LNCAP (cell line): ENCODE measurements around the gene C2CD4B.

ENCODE experiments used
- TF ChIP-seq, protein P1 (sequence below): fragments of 450-650 bp; IDR thresholded peaks from 2 replicates; pipeline ENCODE4 v1.5.1; 2017; ENCODE audit warnings: mild to moderate bottlenecking

C2CD4B gene

DNA sequence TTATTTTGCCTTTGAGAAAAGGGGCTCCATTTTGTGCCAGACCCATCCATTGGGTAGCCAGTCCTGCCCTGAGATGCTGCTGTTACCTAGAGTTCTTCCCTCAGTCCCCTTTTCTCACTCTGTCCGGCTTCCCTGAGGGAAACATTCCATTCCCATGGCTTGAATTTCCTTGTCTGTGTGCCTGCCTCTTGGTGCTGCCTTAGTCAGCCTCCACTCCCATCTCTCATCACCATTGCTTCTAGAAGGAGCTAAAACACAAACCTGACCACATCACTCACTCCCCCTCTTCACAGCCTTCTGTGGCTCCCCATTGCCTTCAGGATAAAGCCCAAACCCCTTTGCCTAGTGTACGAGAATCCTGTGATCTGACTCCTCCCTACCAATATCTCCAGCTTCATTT lies 25.2 kb upstream of the C2CD4B start:
- TF ChIP-seq, protein P1, sequence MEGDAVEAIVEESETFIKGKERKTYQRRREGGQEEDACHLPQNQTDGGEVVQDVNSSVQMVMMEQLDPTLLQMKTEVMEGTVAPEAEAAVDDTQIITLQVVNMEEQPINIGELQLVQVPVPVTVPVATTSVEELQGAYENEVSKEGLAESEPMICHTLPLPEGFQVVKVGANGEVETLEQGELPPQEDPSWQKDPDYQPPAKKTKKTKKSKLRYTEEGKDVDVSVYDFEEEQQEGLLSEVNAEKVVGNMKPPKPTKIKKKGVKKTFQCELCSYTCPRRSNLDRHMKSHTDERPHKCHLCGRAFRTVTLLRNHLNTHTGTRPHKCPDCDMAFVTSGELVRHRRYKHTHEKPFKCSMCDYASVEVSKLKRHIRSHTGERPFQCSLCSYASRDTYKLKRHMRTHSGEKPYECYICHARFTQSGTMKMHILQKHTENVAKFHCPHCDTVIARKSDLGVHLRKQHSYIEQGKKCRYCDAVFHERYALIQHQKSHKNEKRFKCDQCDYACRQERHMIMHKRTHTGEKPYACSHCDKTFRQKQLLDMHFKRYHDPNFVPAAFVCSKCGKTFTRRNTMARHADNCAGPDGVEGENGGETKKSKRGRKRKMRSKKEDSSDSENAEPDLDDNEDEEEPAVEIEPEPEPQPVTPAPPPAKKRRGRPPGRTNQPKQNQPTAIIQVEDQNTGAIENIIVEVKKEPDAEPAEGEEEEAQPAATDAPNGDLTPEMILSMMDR: no peak

DNA sequence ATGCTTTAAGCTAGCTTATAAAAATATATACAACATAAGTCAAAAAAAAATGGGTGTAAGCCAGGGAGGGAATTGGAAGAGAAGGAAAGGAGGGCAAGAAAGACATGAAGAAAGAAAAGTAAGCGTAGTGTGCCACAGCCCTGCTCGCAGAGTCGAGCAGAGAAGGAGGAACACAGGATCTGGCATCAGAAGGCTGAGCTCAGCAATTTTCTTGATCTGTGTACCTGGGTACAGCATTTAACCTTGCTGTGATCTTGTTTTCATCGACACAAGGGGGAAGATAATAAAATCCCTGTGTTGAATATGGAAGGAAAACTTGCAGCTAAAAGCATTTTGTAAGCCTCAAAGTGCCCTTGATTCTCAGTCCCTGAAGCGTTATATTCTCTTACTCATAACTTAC lies 23.7 kb upstream of the C2CD4B start:
- TF ChIP-seq, protein P1: no peak

DNA sequence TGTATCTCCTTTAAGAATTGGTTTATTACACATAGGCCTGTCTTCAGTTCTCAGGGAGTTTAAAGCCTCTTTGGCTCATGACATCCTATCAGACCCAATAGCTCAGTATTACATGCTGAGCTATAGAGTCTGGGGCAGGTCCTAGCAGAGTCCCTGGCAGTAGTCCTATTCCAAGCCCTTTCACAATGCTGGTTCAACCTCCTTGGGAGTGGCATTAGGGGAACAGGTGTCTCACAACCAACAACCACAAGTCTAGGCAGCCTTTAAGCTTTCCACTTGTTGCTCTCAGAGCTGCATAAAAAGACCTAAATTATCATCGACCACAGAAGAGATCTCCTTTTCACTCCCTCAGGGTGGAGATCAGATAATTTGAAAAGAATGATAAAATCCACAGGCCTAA lies 22.8 kb upstream of the C2CD4B start:
- TF ChIP-seq, protein P1: no peak

DNA sequence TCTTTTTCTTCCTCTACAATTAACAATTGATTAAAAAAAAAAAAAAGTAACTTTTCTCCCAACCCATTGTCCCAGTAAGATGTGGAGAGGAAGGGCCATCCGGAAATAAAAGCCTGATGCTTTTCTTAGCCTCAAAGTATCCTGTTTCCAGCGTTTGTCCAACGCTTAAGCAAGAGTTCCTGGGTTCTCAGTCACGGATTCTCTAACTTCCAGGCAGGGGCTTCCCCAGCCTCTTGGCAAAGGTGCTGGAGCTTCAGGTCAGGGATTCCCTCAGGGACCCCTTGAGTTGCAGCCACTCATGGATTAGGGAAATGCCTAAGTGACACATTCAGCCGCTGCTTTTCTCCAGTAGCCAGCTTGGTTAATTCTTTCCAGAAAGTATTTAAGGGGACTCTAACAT lies 22.3 kb upstream of the C2CD4B start:
- TF ChIP-seq, protein P1: no peak

DNA sequence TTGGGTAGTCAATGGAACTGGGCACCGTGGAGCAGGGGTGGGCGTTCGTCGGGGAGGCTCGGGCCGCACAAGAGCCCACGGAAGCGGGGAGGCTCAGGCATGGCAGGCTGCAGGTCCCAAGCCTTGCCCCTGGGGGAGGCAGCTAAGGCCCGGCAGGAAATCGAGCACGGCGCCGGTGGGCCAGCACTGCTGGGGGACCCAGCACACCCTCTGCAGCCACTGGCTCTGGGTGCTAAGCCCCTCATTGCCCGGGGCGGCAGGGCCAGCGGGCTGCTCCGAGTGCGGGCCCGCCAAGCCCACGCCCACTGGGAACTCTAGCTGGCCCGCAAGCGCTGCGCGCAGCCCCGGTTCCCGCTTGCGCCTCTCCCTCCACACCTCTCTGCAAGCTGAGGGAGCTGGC lies 21.5 kb upstream of the C2CD4B start:
- TF ChIP-seq, protein P1: no peak

DNA sequence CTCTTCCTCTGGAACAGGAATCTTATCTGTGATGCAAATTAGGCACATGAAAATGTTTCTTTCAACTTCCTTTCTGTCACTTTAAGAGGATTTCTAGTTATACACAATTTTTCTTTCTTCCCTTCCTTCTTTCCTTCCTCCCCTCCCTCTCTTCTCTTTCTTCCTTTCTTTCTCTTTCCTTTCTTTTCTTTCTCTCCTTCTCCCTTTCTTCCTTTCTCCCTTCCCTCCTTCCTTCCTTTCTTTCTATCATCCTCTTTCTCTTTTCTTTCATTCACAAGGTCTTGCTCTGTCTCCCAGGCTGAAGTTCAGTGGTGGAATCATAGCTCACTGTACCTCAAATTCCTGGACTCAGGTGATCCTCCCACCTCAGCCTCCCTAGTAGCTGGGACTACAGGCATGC lies 18.0 kb upstream of the C2CD4B start:
- TF ChIP-seq, protein P1: no peak

DNA sequence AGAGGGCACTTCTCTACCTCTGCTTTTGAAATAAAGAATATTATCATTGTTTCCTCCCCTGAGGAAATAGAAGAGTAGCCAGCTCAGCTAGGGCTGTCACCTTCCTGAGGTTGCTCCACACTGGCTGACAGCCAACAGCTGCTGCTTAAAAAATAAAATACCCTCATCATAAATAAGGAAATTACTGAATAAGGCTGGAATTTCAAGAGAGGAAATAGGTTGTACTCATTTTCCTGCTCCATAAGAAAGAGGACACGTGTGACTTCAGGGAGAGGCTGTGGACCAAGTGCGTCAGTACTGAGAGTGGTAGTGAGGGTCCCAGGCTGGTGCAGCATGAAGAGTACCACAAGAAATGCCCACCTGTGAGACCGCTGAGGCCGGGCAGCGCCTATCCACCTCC lies 8.1 kb upstream of the C2CD4B start:
- TF ChIP-seq, protein P1: no peak

DNA sequence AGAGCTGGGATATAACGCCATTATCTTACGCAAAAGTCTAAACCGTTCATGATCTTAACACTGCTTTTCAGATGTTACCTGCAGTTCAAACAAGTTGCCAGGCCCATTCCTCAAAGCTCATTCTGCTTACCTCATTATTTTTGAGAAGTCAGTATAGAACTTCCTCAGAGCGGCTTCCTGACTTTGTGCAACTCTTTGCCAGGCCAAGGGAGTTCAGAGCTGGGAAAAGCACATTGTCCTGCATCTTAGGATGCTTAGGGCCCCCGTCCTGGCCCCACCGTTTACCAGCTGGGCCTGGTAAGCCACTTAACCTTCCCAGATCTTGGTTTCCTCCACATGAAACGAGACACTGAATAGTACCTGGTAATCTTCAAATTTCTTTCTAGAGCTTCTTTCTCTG lies 6.8 kb upstream of the C2CD4B start:
- TF ChIP-seq, protein P1: no peak
